HT1080 (cell line): Measurements from ENCODE around the gene CORO7. TPM values are rescaled to one million over a fixed set of nuclear protein-coding genes. Genes with fewer than 3 reads are reported as not detected.
"Not testable (repeated sequence)": the region's sequence is repeated elsewhere in the genome, so short reads cannot be mapped to it uniquely, and the experiment has no call there.

Source experiments
- DNase-seq: peaks from one replicate; pipeline ENCODE4 v3.0.0-alpha.2; 2015; ENCODE audit warnings: low read depth
- total RNA-seq: library from RNA; depleted of rRNA; stranded (reverse); fragments of >200 nt; shearing (Covaris generic); gene quantifications from 2 replicates; pipeline ENCODE4 v1.2.3, GENCODE V29; 2014

Gene CORO7
- total RNA-seq, 1 experiment from 2014 or later, result 24.9 TPM

- no peak for DNase-seq
These were observed 57.4 kb downstream of the CORO7 start for GRCh38 chr16:4358831-4359561.

GRCh38 chr16:4358236-4358635 lies 58.2 kb downstream of the CORO7 start:
- no peak for DNase-seq

GRCh38 chr16:4356820-4357219 lies 59.6 kb downstream of the CORO7 start:
- DNase-seq, result no peak

- no peak for DNase-seq
These were observed 61.6 kb downstream of the CORO7 start for GRCh38 chr16:4354512-4355409.

GRCh38 chr16:4353675-4354074 lies 62.7 kb downstream of the CORO7 start:
- DNase-seq, result no peak

- DNase-seq, result no peak
These were observed 63.6 kb downstream of the CORO7 start for GRCh38 chr16:4352843-4353242.

GRCh38 chr16:4351880-4352279 lies 64.5 kb downstream of the CORO7 start:
- no peak for DNase-seq

GRCh38 chr16:4350787-4351659 lies 65.4 kb downstream of the CORO7 start, which contains the start of gene PAM16:
Gene PAM16, minus strand, starts transcription at chr16:4351321. Its CDS starts 87 bp downstream, at chr16:4351234.
- peak; percentile 89 for DNase-seq

GRCh38 chr16:4350365-4350786 lies 66.0 kb downstream of the CORO7 start:
- no peak for DNase-seq

GRCh38 chr16:4349332-4349731 lies 67.1 kb downstream of the CORO7 start:
- no peak for DNase-seq

GRCh38 chr16:4347765-4348509 lies 68.5 kb downstream of the CORO7 start:
- no peak for DNase-seq

GRCh38 chr16:4347010-4347409 lies 69.4 kb downstream of the CORO7 start:
- DNase-seq, result no peak

- DNase-seq, result no peak
These were observed 70.3 kb downstream of the CORO7 start for GRCh38 chr16:4345836-4346781.

GRCh38 chr16:4344983-4345835 lies 71.2 kb downstream of the CORO7 start:
- DNase-seq, result no peak

GRCh38 chr16:4344300-4344982 lies 72.0 kb downstream of the CORO7 start:
- DNase-seq, result not testable (repeated sequence)

GRCh38 chr16:4342866-4343744 lies 73.3 kb downstream of the CORO7 start:
- DNase-seq, result no peak

- no peak for DNase-seq
These were observed 75.1 kb downstream of the CORO7 start for GRCh38 chr16:4341250-4341649.
